Left colon (tissue), 2 donors: ENCODE measurements around the gene DUS2. TPM values are rescaled to one million over a fixed set of nuclear protein-coding genes. Genes with fewer than 3 reads are reported as not detected.
"Not testable (repeated sequence)": the region's sequence is repeated elsewhere in the genome, so short reads cannot be mapped to it uniquely, and the experiment has no call there.

Experiments used
- ATAC-seq: fragments of 200-7000 bp; cut with Tn5 transposase; one replicate; pipeline ENCODE4 v1.9.1; 2020; ENCODE audit warnings: mild to moderate bottlenecking, moderate library complexity
- DNase-seq, 2 donors: peaks; one replicate each; pipeline ENCODE4 v3.0.0-alpha.2; 2020
- intact Hi-C, 2 donors: fragments of 100-400 bp; cut with DNase I in 1 of 2; cut with micrococcal nuclease in 1 of 2; formaldehyde crosslinking; loops; one replicate each; pipeline versions ENCODE4 v1.11.2 to v1.14.0; 2022; cut with DNase I, micrococcal nuclease
- total RNA-seq, 2 donors: library from RNA; stranded (reverse); fragmentation: NEBNext Ultra II Directional; extraction: Animal tissue kit (Norgen Biotek cat#: 25700); gene quantifications; one replicate each; pipeline ENCODE4 v1.2.1, GENCODE V29; 2021
- donor health status: DM: no; HTN: no; CAD: no.
- donor health status: DM: yes; HTN: yes; CAD: no.

Gene DUS2
- total RNA-seq, 2 donors from 2014 or later, result 14.1 to 17.4 TPM

- DNase-seq (no peak), ATAC-seq (no peak)
- intact Hi-C loops, result no loop called here
Observed at GRCh38 chr16:68100488-68100887, 77.4 kb downstream of the DUS2 start.

GRCh38 chr16:68105611-68106010 is 82.5 kb downstream of the DUS2 start:
- intact Hi-C loops, result no loop called here
- DNase-seq, result no peak
- ATAC-seq, result no peak

- intact Hi-C loops, DNase-seq: not testable (repeated sequence)
- ATAC-seq, result peak; percentile 44
Observed at GRCh38 chr16:68107230-68107928, 84.3 kb downstream of the DUS2 start.

- DNase-seq, intact Hi-C loops: not testable (repeated sequence)
Observed at GRCh38 chr16:68109156-68109555, 86.1 kb downstream of the DUS2 start.

GRCh38 chr16:68110611-68111010 is 87.5 kb downstream of the DUS2 start:
- intact Hi-C loops, DNase-seq, ATAC-seq: not testable (repeated sequence)

More at GRCh38 chr16:68109156-68109555, 86.1 kb downstream of the DUS2 start:
- ATAC-seq, result not testable (repeated sequence)

GRCh38 chr16:68111379-68111778 is 88.3 kb downstream of the DUS2 start:
- DNase-seq (no peak), ATAC-seq (no peak)
- intact Hi-C loops, result no loop called here

GRCh38 chr16:68113059-68113761 is 90.1 kb downstream of the DUS2 start:
- ATAC-seq, result no peak
- intact Hi-C loops, result no loop called here
- no peak for DNase-seq

- intact Hi-C loops, result no loop called here
- ATAC-seq, result no peak
- no peak for DNase-seq
Observed at GRCh38 chr16:68113765-68114240, 90.7 kb downstream of the DUS2 start.

GRCh38 chr16:68114939-68115338 is 91.9 kb downstream of the DUS2 start:
- ATAC-seq, DNase-seq, intact Hi-C loops: not testable (repeated sequence)

- no peak for DNase-seq
- intact Hi-C loops, result no loop called here
- ATAC-seq, result no peak
Observed at GRCh38 chr16:68115851-68116250, 92.8 kb downstream of the DUS2 start.

- intact Hi-C loops, result no loop called here
- no peak for DNase-seq
- ATAC-seq, result peak; percentile 73
Observed at GRCh38 chr16:68116256-68116867, 93.3 kb downstream of the DUS2 start.

- ATAC-seq, result no peak
Observed at GRCh38 chr16:68117884-68118283, 94.8 kb downstream of the DUS2 start.

GRCh38 chr16:68118954-68119353 is 95.9 kb downstream of the DUS2 start:
- intact Hi-C loops, ATAC-seq, DNase-seq: not testable (repeated sequence)

More at GRCh38 chr16:68117884-68118283, 94.8 kb downstream of the DUS2 start:
- no peak for DNase-seq
- intact Hi-C loops, result no loop called here

- ATAC-seq, DNase-seq, intact Hi-C loops: not testable (repeated sequence)
Observed at GRCh38 chr16:68120496-68120895, 97.4 kb downstream of the DUS2 start.

GRCh38 chr16:68126395-68126794 is 103.3 kb downstream of the DUS2 start:
- intact Hi-C loops, result loop anchor here in 1 of 2 donors (5.0 kb wide), 1 partner anchor 34 kb away; no protein-coding TSS in a partner anchor
- ATAC-seq (no peak), DNase-seq (no peak)

- intact Hi-C loops, result loop anchor here in 1 of 2 donors (5.0 kb wide), 1 partner anchor 36 kb away; no protein-coding TSS in a partner anchor
- ATAC-seq (no peak), DNase-seq (no peak)
Observed at GRCh38 chr16:68128577-68129305, 105.7 kb downstream of the DUS2 start.
